Measurements from ENCODE around the gene SEPTIN12. TPM values are rescaled to one million over a fixed set of nuclear protein-coding genes. Genes with fewer than 3 reads are reported as not detected.

SEPTIN12 gene
- total RNA-seq, 1 experiment from 2014 or later, result not detected

DNA sequence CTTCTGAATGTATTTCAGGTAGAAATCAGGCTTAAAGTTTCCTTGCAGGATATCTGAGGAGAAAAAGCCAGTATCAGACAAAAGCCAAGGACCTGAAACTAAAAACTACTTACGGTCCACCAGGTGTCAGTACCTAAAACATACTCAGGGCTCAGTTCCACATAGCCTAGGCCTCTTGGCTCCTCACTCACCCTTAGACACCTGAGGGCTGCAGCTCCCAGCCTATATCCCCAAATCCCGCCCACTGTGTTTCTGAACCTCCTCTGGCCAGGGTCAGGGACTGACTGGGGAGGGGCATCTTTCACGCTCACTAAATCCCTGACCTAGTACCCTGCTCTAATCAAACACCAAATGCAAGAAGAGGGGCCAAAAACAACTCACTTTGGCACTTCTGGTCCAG is 23.1 kb upstream of the SEPTIN12 start:
- Histone ChIP-seq H4K20me1 (ENCODE audit: insufficient read depth) (no peaks in the 10 kb centered on the region; the same call in 1 of the 2 replicates), H2AFZ (no peak overlapping the region), H3K4me2 (no peak overlapping the region), H3K36me3 (ENCODE audit: low read depth) (peaks cover 13% of the 10 kb centered on the region; the same call in 1 of the 2 replicates), H3K4me3 (no peak overlapping the region), H3K9me2 (ENCODE audit: insufficient read depth) (no peaks in the 10 kb centered on the region), H3K27ac (no peak overlapping the region), H3K9me3 (ENCODE audit: insufficient read depth, low read depth) (no peaks in the 10 kb centered on the region), H3K79me2 (ENCODE audit: low read depth) (no peaks in the 10 kb centered on the region), H3K27me3 (ENCODE audit: insufficient read depth, low read depth) (no peaks in the 10 kb centered on the region), H3K4me1 (replicated peaks; ENCODE audit: insufficient read depth) (no peaks in the 10 kb centered on the region), H3F3A (ENCODE audit: insufficient read depth, low read depth) (peaks cover 18% of the 10 kb centered on the region)
- ChIA-PET CTCF (no interaction called here), POLR2A (ENCODE audit: unreplicated experiment) (no interaction called here)
- BruUV-seq (replicated peaks), result no TSS peak
- intact Hi-C loops (cut with micrococcal nuclease; ENCODE audit: unreplicated experiment), result no loop called here
- no peak for DNase-seq
- no peak for TF ChIP-seq EZH2 (IDR thresholded peaks at IDR 0.05; ENCODE audit: low read depth)
- TF ChIP-seq, protein P1, sequence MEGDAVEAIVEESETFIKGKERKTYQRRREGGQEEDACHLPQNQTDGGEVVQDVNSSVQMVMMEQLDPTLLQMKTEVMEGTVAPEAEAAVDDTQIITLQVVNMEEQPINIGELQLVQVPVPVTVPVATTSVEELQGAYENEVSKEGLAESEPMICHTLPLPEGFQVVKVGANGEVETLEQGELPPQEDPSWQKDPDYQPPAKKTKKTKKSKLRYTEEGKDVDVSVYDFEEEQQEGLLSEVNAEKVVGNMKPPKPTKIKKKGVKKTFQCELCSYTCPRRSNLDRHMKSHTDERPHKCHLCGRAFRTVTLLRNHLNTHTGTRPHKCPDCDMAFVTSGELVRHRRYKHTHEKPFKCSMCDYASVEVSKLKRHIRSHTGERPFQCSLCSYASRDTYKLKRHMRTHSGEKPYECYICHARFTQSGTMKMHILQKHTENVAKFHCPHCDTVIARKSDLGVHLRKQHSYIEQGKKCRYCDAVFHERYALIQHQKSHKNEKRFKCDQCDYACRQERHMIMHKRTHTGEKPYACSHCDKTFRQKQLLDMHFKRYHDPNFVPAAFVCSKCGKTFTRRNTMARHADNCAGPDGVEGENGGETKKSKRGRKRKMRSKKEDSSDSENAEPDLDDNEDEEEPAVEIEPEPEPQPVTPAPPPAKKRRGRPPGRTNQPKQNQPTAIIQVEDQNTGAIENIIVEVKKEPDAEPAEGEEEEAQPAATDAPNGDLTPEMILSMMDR (conservative IDR thresholded peaks at IDR 0.05), result no peak

DNA sequence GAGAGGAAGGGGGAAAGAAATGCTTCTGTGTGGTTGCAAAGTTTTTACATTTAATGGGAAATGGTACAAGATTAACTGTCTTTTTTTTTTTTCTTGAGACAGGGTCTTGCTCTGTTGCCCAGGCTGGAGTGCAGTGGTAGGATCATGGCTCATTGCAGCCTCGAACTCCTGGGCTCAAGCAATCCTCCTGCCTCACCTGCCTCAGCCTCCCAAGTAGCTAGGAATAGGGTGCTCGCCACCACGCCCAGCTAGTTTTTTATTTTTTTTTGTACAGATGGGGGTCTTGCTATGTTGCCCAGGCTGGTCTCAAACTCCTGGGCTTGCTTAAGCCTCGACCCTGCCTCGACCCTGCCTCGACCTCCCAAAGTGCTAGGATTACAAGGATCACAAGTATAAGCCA is 18.1 kb upstream of the SEPTIN12 start:
- H3K36me3 ChIP-seq (ENCODE audit: low read depth), result peaks cover 4% of the 10 kb centered on the region; the same call in 1 of the 2 replicates
- no TSS peak for BruUV-seq (replicated peaks)
- H2AFZ ChIP-seq, result no peak overlapping the region
- no peaks in the 10 kb centered on the region for H3K79me2 ChIP-seq (ENCODE audit: low read depth)
- intact Hi-C loops (cut with micrococcal nuclease; ENCODE audit: unreplicated experiment), result no loop called here
- H4K20me1 ChIP-seq (ENCODE audit: insufficient read depth), result no peaks in the 10 kb centered on the region; the same call in 1 of the 2 replicates
- H3K4me3 ChIP-seq, result no peak overlapping the region
- CTCF ChIA-PET, result no interaction called here
- no peak overlapping the region for H3K4me2 ChIP-seq
- DNase-seq, result no peak
- no peaks in the 10 kb centered on the region for H3K9me2 ChIP-seq (ENCODE audit: insufficient read depth)
- H3K9me3 ChIP-seq (ENCODE audit: insufficient read depth, low read depth), result no peaks in the 10 kb centered on the region
- no peak for TF ChIP-seq EZH2 (IDR thresholded peaks at IDR 0.05; ENCODE audit: low read depth)
- TF ChIP-seq, protein P1 (conservative IDR thresholded peaks at IDR 0.05), result no peak
- no peaks in the 10 kb centered on the region for H3K27me3 ChIP-seq (ENCODE audit: insufficient read depth, low read depth)
- POLR2A ChIA-PET (ENCODE audit: unreplicated experiment), result no interaction called here
- peaks cover 36% of the 10 kb centered on the region for H3F3A ChIP-seq (ENCODE audit: insufficient read depth, low read depth)
- H3K4me1 ChIP-seq (replicated peaks; ENCODE audit: insufficient read depth), result peaks cover 12% of the 10 kb centered on the region
- H3K27ac ChIP-seq, result no peak overlapping the region

- intact Hi-C loops (cut with micrococcal nuclease; ENCODE audit: unreplicated experiment), result no loop called here
- ChIA-PET POLR2A (ENCODE audit: unreplicated experiment) (no interaction called here), CTCF (interaction anchor here (0.5 kb wide), 1 partner anchor 152 kb away, joined by 8 read pairs; no protein-coding TSS in a partner anchor)
- Histone ChIP-seq H3K9me2 (ENCODE audit: insufficient read depth) (no peaks in the 10 kb centered on the region), H3K9me3 (ENCODE audit: insufficient read depth, low read depth) (no peaks in the 10 kb centered on the region), H3F3A (ENCODE audit: insufficient read depth, low read depth) (peaks cover 35% of the 10 kb centered on the region), H3K36me3 (ENCODE audit: low read depth) (peaks cover 4% of the 10 kb centered on the region; the same call in 1 of the 2 replicates), H2AFZ (no peak overlapping the region), H3K27me3 (ENCODE audit: insufficient read depth, low read depth) (no peaks in the 10 kb centered on the region), H4K20me1 (ENCODE audit: insufficient read depth) (no peaks in the 10 kb centered on the region; the same call in 1 of the 2 replicates), H3K27ac (no peak overlapping the region), H3K79me2 (ENCODE audit: low read depth) (no peaks in the 10 kb centered on the region), H3K4me2 (no peak overlapping the region), H3K4me1 (replicated peaks; ENCODE audit: insufficient read depth) (peaks cover 14% of the 10 kb centered on the region), H3K4me3 (no peak overlapping the region)
- TF ChIP-seq EZH2 (IDR thresholded peaks at IDR 0.05; ENCODE audit: low read depth), result no peak
- TF ChIP-seq, protein P1 (conservative IDR thresholded peaks at IDR 0.05), result no peak
- BruUV-seq (replicated peaks), result no TSS peak
- DNase-seq, result no peak
Measured at GRCh38 chr16:4805231-4805630, 17.1 kb upstream of the SEPTIN12 start.

Measured in PC-9 (cell line).